GM21423 (cell line): Measurements from ENCODE around the gene ATRNL1.

Experiments used
- ATAC-seq: cut with Tn5 transposase; IDR thresholded peaks from one replicate; pipeline ENCODE4 v1.9.1; 2021; ENCODE audit warnings: mild to moderate bottlenecking, moderate library complexity; ENCODE audit not compliant: unreplicated experiment

Gene ATRNL1

GRCh38 chr10:115879372-115880089 lies 786.4 kb downstream of the ATRNL1 start:
- no peak for ATAC-seq

DNA sequence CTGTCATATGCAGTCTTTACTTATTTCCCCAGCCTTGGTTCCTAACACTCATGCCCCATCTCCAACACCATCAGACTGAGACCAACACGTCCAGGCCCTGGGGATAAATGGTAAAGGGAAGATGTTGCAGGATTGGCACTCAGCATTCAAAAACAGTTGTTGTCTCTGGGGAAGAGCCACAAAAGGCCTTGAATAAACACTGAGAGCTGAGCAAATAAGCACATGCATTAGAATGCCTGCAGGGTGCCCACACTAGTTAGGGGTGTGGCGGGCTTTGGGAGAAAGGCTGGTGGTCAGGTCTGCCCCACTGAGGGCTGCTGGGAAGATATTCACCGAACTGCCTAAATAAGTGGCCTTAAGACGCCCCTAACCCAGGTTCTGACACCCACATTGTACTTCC lies 788.9 kb downstream of the ATRNL1 start:
- ATAC-seq: no peak

DNA sequence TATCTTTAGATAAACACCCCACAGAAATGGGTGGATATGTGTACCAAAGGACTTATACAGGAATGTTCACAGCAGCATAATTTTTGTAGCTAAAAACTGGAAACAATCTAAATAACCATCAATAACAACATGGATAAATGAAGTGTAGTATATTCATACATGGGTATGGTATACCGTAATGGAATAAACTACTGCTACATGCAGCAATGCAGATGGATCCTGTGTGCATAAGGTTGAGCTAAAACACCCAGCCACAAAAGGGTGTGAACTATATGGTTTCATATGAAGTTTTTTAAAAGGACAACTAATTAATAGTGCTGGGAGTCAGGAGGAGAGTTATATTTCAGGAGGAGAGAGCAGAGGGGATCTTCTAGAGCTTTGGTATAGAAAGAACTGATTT lies 790.2 kb downstream of the ATRNL1 start:
- no peak for ATAC-seq

DNA sequence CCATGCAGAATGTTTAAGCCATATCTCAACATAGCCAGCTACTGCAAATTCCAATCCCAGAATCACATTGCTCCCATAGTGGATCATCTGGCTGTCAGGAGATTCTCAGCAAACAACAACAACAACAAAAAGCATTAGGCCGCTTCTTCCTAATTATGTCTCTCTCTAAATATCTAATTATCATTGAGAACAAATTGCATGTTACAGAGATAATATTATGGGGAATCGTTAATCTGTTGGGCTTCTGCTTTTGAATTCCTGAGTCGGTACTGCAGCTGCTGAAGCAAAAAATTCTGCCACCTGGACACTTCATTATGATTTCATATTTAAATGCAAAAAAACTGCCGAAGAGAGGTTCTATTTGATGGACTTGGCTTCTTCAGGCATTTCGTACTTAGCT lies 791.2 kb downstream of the ATRNL1 start:
- no peak for ATAC-seq

DNA sequence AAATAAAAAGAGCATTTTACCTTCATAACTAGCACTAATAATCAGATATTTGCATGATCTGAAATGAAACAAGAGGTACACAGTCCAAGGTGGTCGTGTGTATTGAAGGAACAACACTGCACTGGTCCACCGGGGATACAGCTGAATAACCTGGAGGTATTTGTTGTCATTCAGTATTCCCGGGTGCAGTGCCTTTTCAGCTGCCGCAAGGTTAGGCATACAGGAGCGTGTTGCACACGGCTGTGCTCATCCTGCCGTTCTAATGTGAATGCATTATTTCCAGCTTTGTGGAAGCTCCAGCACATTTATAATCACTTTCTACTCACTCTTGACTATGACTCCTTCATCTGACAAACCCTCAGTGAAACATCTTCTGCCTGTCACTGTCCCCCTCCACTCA lies 802.0 kb downstream of the ATRNL1 start:
- ATAC-seq: no peak

DNA sequence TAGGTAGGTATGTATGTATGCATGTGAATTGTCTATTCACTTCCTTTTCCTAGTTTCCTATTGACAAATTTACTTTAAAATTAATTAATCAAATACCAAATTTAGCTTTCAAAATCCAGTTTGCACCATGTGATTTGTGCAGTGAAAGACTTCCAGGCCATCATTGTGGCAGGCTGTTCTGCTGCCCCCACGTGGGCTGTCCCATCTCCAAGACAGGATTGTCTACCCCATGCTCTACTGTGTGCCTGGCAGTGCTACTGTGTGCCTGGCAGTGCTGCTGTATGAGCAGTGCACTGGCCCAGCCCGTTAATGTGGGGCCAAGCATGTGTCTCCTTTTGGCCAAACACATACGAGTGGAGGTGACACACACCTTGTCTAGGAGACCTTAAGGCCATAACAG lies 805.1 kb downstream of the ATRNL1 start:
- no peak for ATAC-seq

DNA sequence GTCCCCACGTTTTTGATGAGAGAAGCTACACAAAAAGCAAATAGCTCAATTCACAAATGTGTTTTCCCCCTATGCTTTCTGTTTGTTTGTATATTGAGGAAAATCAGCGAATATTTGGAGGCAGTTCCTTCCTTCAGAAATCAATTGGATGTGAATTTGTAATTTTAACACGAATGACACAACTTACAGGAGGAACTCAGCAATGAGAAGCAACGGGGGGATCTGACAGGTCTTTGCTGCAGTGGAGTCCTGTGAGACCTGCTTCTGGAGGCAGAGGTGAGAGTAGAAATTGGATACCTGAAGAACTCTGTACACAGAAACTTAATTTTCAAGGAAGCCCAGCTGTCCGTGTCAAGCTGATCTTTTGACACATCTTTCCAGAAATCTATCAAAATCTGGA lies 809.4 kb downstream of the ATRNL1 start:
- no peak for ATAC-seq

GRCh38 chr10:115903207-115903606 lies 810.0 kb downstream of the ATRNL1 start:
- no peak for ATAC-seq

DNA sequence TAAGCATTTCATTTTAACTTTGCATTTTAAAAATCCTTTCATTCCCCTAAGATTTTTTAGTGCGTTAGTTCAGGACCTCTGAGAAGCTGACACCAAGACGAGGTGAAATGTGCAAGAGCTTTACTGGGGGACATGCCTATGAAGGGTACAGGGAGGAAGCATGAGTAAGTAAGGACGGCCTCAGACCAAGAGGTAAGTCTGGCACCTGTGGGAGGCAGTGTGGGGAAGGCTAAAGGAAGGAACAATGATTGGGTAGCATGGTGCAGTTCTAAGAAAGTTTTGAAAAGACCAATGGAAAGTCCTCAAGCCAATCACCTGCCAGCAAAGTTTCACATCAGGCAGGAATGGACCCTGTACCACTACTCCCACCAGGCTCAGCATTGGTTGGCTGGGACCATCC lies 810.7 kb downstream of the ATRNL1 start:
- no peak for ATAC-seq

DNA sequence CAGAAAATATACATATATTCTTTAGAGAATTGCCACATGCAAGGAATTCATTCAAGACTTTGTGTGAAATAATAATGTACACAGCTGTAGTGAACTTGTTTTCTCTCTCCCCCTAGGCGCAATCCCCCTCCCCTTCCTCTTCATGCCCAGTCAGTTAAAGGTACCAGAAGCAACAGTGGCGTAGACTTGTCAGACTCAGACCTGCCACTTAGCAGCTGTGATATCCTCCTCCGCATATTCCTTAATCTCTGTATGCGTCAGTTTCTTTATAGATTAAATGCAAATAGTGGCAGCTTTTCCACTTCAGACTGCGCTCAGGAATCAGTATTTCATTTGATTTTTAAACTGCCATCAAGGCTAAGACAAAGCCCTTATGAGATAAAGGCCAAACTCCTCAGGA lies 815.9 kb downstream of the ATRNL1 start:
- ATAC-seq: no peak

DNA sequence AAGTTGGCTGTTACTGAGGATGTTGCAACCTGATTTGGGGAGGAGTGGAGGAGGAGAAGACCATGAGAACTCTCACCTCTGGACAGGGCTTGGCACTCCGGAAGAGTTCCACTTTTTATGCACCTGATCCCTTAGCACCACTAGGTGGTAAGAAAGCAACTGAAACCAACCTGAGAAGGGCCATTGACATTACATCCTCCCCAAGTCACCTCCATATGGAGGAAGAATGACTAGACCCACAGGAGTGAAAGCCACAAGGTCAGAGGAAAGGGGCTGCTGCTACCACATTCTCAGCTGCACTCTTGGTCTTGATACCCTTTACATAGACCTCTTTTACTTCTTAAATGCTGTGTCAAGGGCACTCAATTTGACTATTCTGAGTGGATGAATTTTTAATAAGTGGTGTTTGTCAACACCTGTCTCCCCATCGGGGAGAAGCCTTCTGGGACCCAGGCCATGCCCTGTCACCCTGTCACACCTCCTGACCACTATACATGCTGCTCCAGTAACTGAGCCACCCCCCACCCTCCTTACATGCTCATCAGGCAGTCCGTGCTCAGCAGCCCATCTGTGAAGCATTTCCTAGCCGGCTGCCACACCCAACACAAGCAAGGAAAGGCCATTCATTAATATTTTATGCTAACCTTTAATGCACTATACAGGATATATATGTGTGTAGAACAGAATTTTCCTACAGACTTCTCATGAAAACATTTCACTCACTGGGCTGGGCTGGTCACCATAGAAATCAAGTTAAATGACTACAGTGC lies 817.0 kb downstream of the ATRNL1 start:
- no peak for ATAC-seq

DNA sequence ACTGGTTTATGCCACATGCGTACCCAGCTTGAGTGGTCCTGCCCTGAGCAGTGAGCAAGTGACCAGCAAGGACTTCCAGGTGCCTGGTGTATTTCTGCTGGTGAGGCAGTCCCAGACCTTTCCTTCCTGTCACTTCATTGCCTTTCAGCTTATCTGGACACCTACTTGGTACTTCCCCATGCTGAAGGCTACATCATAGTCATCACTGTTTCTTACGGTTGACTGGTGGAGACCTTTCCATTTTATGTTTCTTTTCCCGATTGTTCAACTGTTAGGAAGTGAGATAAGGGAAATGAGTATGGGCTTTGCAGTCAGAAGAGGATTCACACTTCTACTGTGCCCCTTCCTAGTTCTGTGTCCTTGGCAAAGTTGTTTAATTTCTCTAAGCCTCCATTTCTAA lies 821.3 kb downstream of the ATRNL1 start:
- ATAC-seq: no peak

- no peak for ATAC-seq
Measured at GRCh38 chr10:115915429-115915828, 822.3 kb downstream of the ATRNL1 start.

DNA sequence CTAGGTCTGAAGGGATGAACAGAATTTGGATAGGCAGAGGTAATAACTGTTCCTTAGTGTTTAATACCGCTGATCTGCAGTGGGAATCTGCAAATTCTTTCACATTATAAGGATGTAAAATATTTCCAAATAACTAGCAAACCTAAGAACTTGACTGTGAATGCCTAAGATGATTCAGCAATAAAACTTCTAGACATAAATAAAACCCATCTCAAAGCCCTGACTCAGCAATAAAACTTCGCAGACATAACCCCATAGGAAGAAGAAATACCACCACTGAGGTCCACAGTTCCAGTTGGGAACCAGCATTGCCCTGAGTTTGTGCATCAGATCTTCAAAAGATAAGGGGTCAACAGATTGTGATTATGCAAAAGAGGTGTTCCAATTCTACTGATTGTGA lies 825.6 kb downstream of the ATRNL1 start:
- no peak for ATAC-seq

GRCh38 chr10:115921795-115922194 lies 828.6 kb downstream of the ATRNL1 start:
- no peak for ATAC-seq

- ATAC-seq: no peak
Measured at GRCh38 chr10:115931309-115931708, 838.1 kb downstream of the ATRNL1 start.

DNA sequence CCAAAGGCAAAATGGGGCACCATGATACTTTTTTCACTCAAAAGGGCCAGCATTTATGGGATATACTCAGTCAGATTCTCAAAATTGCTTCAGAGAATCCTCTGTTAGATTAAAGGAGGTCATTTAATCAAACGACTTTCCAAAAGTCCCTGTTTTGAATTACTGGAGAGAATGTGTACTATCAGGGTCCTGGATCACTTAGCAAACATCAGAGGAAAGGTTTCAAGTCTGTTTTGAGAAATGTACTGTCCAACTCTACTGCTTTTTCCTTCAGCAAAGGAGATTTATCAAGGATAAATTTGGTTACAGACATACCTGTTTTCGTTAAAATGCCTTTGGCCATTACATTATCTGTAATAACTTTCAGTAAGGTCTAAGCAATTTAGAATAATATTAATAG lies 838.9 kb downstream of the ATRNL1 start:
- ATAC-seq: no peak

GRCh38 chr10:115933098-115933497 lies 839.9 kb downstream of the ATRNL1 start:
- ATAC-seq: no peak

DNA sequence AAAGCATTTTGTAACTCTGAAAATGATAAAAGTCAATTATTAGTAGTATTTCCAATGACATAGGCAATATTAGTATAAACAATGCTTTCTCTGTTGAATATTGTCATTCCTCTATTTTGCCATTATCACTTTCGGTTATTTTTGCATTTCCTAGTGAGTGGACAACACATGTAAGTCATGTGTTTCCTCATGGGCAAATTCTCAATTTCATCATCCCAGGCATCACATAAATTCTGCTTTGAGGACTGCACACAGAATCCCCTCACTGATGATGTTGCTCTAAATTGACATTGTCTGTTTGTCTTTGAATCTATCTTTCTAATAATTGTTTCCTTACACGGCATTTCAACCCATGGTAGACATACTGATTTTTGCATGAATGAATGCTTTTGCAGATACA lies 842.6 kb downstream of the ATRNL1 start:
- no peak for ATAC-seq

- no peak for ATAC-seq
Measured at GRCh38 chr10:115936926-115937767, 844.0 kb downstream of the ATRNL1 start.

DNA sequence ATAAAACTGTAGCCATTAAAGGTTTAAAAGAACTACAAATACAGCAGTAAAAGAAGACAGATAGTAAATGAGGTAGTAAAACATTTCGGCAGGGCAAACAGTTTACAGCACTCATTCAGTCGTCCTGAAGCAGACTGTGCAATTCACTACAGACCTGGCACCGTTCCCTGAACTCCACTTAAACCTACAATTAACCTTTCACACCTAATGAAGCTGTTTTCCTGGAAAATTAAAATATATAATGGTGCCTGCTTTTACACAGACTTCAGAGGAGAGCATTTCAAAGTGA lies 844.5 kb downstream of the ATRNL1 start:
- no peak for ATAC-seq
